IPS-20b (cell line): ENCODE data around the gene TULP4.
"Not testable (repeated sequence)": the region's sequence is repeated elsewhere in the genome, so short reads cannot be mapped to it uniquely, and the experiment has no call there.

Experiments
- H3K27ac ChIP-seq: one replicate; pipeline ENCODE4 v1.5.1; 2013; ENCODE audit warnings: low read length
- H3K27me3 ChIP-seq: 2 replicates; pipeline ENCODE4 v1.6.1; 2013; ENCODE audit warnings: mild to moderate bottlenecking, low read length, inconsistent platforms; ENCODE audit not compliant: insufficient read depth
- H3K36me3 ChIP-seq: 2 replicates; pipeline ENCODE4 v1.6.1; 2013; ENCODE audit warnings: low read depth, mild to moderate bottlenecking, inconsistent platforms, low read length, moderate library complexity; ENCODE audit not compliant: insufficient read depth
- H3K4me1 ChIP-seq: 2 replicates; pipeline ENCODE4 v1.6.1; 2013; ENCODE audit warnings: mild to moderate bottlenecking, control low read depth, inconsistent platforms, low read length, moderate library complexity; ENCODE audit not compliant: insufficient read depth
- H3K4me3 ChIP-seq: 2 replicates; pipeline ENCODE4 v1.5.1; 2013; ENCODE audit warnings: mild to moderate bottlenecking, low read length, inconsistent platforms
- H3K9ac ChIP-seq: 2 replicates; pipeline ENCODE4 v1.6.1; 2013; ENCODE audit warnings: low read depth, mild to moderate bottlenecking, inconsistent platforms, low read length, moderate library complexity
- H3K9me3 ChIP-seq: 2 replicates; pipeline ENCODE4 v1.6.1; 2013; ENCODE audit warnings: mild to moderate bottlenecking, low read depth, low read length, inconsistent platforms; ENCODE audit not compliant: insufficient read depth

The TULP4 gene

DNA sequence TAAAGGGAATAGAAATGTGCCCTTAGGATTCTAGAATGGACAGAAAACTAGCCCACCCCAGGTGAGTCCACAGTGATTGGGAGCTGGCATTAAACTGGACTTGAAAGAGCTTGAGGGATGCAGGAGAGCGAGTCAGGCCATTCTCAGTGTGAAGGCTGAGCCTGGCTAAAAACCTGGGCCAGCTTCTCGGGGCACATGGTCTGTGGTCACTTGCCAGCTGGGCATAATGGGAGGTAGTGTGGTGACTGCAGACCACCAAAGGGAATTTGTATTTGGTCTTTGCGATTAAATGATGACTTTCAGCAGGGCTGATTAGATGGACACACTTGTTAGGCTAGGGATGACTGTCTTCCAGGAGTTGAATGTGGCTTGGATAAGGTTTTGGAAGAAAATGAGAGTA, 71.3 kb downstream of the TULP4 start:
- Histone ChIP-seq H3K27ac (no peak overlapping the region), H3K27me3 (no peaks in the 10 kb centered on the region), H3K4me3 (no peak overlapping the region), H3K4me1 (no peaks in the 10 kb centered on the region; the same call in 1 of the 2 replicates), H3K9me3 (no peaks in the 10 kb centered on the region), H3K36me3 (no peaks in the 10 kb centered on the region), H3K9ac (no peak overlapping the region)

DNA sequence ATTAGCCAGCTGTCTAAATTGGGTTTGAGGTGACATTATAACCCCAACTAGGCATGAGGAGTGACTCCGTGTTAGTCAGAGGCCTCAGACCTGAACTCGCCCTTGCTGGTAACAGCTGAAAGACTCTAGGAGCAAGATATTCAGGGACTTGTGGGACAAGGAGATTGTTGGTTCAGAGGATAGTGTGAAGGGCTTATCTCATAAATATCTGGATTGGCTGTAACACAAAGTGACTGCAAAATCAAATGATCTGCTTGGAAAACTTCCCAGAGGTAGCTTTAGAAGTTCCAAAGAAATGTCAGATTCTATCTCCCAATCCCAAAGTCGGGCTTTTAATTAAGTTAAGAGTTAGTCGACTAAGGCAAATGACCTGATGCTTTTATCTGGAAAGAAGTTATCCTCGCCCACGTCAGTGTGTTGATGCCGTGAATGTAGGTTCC, 72.4 kb downstream of the TULP4 start:
- Histone ChIP-seq H3K27me3 (no peaks in the 10 kb centered on the region), H3K4me1 (no peaks in the 10 kb centered on the region), H3K27ac (no peak overlapping the region), H3K9me3 (no peaks in the 10 kb centered on the region), H3K9ac (no peak overlapping the region), H3K4me3 (no peak overlapping the region), H3K36me3 (no peaks in the 10 kb centered on the region)

DNA sequence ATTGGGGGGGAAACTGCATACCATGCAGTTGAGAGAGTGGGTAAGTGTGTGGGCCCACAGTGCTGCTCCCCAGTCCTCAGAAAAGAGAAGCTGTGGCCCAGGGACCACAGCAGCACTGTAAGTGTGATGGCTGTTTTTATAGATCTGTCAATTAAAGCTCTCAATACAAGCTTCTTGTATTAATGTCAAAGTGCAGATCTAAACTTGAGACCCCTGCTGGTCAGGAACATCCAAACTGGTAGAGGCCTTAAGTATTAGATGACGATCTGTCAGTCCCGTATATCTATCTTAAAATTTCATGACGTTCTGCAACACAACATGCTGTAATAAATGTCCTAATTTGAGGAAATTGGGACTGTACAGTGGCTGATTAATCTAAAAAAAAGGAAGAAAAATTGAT, 74.8 kb downstream of the TULP4 start:
- Histone ChIP-seq H3K9ac (no peak overlapping the region), H3K4me3 (no peak overlapping the region), H3K9me3 (peaks cover 6% of the 10 kb centered on the region; the same call in 1 of the 2 replicates), H3K27me3 (no peaks in the 10 kb centered on the region), H3K4me1 (no peaks in the 10 kb centered on the region), H3K36me3 (no peaks in the 10 kb centered on the region), H3K27ac (no peak overlapping the region)

DNA sequence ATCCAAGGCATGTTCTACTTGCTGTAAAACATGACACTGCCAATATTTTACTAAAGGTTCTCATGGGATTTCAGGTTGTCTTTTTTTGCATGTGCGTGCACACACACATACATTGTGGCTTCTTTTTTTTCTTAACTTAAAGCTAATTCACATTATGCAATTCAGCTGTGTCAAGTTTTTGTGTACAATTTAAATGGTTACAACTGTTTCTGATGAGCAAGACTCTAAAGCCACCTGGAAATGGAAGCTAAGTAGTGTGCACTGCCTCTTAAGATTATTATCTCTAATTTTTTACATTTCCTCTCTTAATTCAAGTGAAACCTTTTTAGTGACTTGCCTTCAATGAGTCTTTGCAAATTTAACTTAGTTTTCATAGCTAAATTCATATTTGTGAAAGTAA, 75.3 kb downstream of the TULP4 start:
- H3K27me3 ChIP-seq: no peaks in the 10 kb centered on the region
- H3K9me3 ChIP-seq: peaks cover 10% of the 10 kb centered on the region
- H3K4me3 ChIP-seq: no peak overlapping the region
- H3K27ac ChIP-seq: no peak overlapping the region
- no peaks in the 10 kb centered on the region for H3K4me1 ChIP-seq
- no peak overlapping the region for H3K9ac ChIP-seq
- H3K36me3 ChIP-seq: no peaks in the 10 kb centered on the region

DNA sequence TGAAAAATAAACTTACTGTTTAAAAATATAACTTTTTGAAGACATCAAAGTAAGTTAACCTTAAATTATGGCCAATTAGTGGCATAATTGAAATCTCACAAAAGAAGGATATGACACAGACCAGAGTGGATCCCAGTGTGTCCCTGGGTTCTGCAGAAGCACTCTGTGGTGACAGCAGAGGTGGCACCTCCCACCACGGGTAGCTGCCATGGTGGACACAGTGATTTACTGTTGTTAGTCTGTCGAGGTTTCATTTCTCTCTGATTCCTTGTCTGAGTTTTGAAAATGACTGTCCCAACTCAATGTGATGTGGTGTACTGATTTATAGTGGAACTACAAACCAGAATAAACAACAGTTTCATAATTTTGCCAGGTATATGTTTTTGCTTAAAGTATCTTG, 76.5 kb downstream of the TULP4 start:
- Histone ChIP-seq H3K4me3 (no peak overlapping the region), H3K36me3 (no peaks in the 10 kb centered on the region), H3K27ac (no peak overlapping the region), H3K9ac (no peak overlapping the region), H3K27me3 (no peaks in the 10 kb centered on the region), H3K4me1 (no peaks in the 10 kb centered on the region), H3K9me3 (peaks cover 21% of the 10 kb centered on the region)

DNA sequence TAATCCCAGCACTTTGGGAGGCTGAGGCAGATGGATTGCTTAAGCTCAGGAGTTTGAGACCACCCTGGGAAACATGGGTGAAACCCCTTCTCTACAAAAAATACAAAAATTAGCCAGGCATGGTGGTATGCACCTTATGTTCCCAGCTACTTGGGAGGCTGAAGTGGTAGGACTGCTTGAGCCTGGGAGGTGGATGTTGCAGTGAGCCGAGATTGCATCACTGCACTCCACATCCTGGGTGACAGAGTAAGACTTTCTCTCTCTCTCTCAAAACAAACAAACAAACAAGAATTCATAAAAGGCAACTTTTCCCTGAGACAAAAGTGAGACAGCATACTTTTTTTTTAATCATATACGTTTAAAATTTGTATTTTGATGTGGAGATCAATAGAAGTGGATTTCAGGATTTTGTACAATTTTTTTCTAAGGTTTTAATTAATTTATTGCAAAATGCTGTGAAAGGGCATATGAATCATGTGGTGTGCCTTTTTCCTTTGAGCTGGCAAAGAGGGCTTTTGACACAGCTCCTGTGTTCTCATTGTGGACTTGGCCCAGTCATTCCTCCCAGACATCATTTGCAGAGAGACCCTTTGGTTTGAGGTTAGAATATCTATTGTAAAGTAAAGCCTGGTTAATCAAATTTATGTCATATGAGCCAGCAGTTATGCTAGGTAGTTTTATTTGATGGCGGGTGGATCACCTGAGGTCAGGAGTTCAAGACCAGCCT, 77.1 kb downstream of the TULP4 start:
- no peaks in the 10 kb centered on the region for H3K4me1 ChIP-seq
- H3K4me3 ChIP-seq: no peak overlapping the region
- H3K36me3 ChIP-seq: no peaks in the 10 kb centered on the region
- no peaks in the 10 kb centered on the region for H3K27me3 ChIP-seq
- no peak overlapping the region for H3K9ac ChIP-seq
- peaks cover 26% of the 10 kb centered on the region for H3K9me3 ChIP-seq
- H3K27ac ChIP-seq: no peak overlapping the region

DNA sequence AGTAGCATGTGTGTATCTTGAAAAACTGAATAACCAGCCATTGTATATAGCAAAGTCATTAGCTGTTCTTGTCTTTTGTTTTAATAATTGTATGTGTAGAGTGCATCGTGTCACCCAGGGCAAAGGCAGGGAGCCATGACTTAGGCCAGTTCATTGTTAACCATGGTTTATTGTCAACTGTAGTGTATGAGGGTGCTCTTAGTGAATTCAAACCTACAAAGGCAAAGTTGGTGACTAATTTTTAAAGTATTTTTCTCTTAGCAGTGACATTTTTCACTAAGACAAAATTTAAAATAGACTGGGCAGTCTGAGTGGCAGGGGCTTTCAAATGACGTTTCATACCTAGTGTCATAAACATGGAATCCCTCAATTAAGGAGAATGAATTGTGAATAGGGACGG, 79.0 kb downstream of the TULP4 start:
- H3K36me3 ChIP-seq: no peaks in the 10 kb centered on the region
- no peak overlapping the region for H3K27ac ChIP-seq
- H3K9ac ChIP-seq: no peak overlapping the region
- H3K9me3 ChIP-seq: peaks cover 26% of the 10 kb centered on the region
- H3K4me1 ChIP-seq: no peaks in the 10 kb centered on the region
- H3K27me3 ChIP-seq: no peaks in the 10 kb centered on the region
- H3K4me3 ChIP-seq: no peak overlapping the region

DNA sequence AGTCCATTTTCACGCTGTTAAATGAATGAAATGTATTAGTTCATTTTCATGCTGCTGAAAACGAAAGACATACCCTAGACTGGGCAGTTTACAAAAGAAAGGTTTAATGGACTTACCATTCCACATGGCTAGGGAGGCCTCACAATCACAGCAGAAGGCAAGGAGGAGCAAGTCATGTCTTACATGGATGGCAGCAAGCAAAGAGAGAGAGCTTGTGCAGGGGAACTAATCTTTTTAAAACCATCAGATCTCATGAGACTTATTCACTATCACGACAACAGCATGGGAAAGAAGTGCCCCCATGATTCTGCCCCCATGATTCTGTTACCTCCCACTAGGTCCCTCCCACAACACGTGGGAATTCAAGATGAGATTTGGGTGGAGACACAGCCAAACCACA, 79.7 kb downstream of the TULP4 start:
- not testable (repeated sequence) for H3K4me3 ChIP-seq, H3K36me3 ChIP-seq, H3K4me1 ChIP-seq, H3K27me3 ChIP-seq, H3K9ac ChIP-seq, H3K27ac ChIP-seq
- H3K9me3 ChIP-seq: peaks cover 26% of the 10 kb centered on the region

DNA sequence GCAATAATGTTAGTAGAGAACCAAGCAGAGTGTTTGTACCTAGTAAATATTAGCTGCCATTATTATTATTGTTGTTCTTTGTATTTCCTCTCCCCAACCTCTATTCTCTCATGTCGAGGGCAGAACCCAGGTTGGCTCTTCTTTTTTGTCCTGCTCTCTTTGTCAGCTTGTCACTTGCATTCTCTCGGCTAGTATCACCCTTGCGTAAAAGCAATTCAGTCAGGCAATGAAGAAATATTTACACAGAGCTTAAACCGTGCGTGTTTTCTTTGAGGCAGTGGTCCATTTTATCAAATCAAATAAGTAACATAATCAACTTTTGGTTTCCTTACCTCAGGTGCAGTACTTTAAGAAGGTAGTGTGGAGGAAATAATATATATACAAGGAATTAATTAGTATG, 83.9 kb downstream of the TULP4 start:
- H3K36me3 ChIP-seq: no peaks in the 10 kb centered on the region
- H3K9ac ChIP-seq: no peak overlapping the region
- no peaks in the 10 kb centered on the region for H3K27me3 ChIP-seq
- H3K27ac ChIP-seq: no peak overlapping the region
- H3K4me1 ChIP-seq: peaks cover 5% of the 10 kb centered on the region; the same call in 1 of the 2 replicates
- peaks cover 26% of the 10 kb centered on the region for H3K9me3 ChIP-seq
- no peak overlapping the region for H3K4me3 ChIP-seq

DNA sequence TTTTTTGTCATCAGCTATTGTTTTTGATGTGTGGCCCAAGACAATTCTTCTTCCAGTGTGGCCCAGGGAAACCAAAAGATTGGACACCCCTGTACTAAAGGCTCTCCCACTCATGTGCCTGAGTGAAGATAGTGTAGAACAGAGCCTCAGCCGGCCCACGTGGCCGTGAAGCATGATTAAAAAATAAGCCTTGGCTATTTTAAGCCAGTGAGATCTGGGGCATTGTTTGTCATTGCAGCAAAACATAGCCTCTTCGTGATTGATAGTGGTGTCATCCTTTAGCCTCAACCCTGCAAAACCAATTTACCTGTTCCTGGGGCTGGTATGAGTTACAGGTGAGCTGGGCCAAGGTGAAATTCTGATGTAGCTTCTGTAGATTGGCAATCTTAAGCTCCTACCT, 85.3 kb downstream of the TULP4 start:
- no peaks in the 10 kb centered on the region for H3K27me3 ChIP-seq
- no peak overlapping the region for H3K4me3 ChIP-seq
- peaks cover 16% of the 10 kb centered on the region; the same call in 1 of the 2 replicates for H3K9me3 ChIP-seq
- H3K36me3 ChIP-seq: no peaks in the 10 kb centered on the region
- H3K27ac ChIP-seq: no peak overlapping the region
- H3K9ac ChIP-seq: no peak overlapping the region
- H3K4me1 ChIP-seq: peaks cover 5% of the 10 kb centered on the region; the same call in 1 of the 2 replicates

DNA sequence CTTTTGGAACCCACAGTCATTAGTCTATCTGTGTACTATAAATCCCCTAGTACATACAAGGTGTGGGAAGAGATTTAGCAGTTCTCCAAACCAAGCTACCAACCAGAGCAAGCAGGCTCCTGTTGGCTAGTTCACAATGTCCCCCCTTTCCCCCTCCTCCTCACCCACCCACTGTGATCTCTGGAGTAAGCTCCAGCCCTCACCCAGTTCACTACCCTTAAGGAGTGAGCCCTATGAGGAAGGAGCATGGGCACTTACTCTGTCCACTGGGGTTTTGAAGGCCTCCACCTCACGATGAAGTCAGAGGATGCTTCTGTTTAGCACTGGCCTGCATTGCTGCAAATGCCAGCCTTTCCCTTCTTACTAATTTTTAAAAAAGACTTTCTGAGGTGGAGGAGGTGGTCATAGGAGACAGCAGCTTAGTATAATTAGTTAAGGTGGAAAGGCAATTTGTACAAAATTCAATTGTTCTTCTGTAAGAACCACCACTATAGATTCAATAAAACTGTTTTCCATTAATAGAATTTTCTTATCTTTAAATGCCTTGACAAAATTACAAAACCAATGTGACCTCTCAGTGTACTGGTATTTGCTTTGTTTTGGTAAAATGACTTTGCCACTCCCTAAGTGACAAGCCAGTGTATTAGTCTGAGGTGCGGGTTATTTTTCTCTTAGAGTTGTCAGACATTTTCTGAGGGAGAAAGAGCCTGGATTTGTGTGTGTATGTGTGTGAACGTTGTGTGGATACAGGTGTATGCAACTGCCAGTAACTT, 86.2 kb downstream of the TULP4 start:
- peaks cover 5% of the 10 kb centered on the region; the same call in 1 of the 2 replicates for H3K4me1 ChIP-seq
- no peak overlapping the region for H3K4me3 ChIP-seq
- no peaks in the 10 kb centered on the region for H3K36me3 ChIP-seq
- no peak overlapping the region for H3K27ac ChIP-seq
- no peak overlapping the region for H3K9ac ChIP-seq
- H3K9me3 ChIP-seq: peaks cover 8% of the 10 kb centered on the region; the same call in 1 of the 2 replicates
- H3K27me3 ChIP-seq: no peaks in the 10 kb centered on the region
